NCI-H82 (cell line): ENCODE measurements around the gene RAI1.

Experiments
- DNase-seq: peaks from one replicate; lab custom pipeline; 2025; lab: John Stamatoyannopoulos, UW

Gene RAI1

DNA sequence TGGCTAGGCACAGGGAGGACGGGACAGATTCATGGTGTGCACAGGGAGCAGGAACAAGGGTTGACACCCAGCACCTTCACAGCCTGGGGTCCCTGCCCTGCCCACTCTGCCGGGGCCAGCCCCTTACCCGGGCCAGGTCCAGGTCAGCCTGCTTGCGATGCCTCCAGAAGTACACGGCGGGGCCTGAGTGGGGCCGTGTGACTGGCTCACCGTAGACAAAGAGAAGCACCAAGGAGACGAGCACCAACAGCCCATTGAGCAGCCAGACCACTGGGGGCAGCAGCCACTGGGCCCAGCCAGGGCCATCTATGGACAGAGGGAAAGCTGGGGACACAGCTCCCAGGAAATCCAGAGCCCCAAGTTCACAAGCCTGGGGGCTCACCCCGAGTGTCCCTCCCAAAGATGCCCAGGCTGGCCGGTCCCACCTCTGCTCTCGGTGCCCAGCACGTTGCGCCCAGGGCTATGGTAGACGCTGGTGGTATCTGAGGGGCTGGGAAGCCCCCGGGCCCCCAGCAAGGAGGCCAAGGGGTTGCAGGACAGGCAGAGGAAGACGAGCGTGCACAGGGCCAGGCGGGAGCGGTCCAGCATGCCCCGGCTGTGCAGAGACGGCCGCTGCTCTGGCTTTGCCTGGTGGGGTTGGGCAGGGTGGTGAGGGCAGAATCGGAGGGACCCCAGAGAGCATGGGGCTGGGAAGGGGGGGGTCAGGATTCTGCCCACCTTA is 135.7 kb downstream of the RAI1 start:
- DNase-seq = no peak

- DNase-seq = no peak
These were observed 136.3 kb downstream of the RAI1 start for GRCh38 chr17:17817552-17817947.

GRCh38 chr17:17818088-17818526 is 136.8 kb downstream of the RAI1 start:
- DNase-seq = peak; percentile 86

DNA sequence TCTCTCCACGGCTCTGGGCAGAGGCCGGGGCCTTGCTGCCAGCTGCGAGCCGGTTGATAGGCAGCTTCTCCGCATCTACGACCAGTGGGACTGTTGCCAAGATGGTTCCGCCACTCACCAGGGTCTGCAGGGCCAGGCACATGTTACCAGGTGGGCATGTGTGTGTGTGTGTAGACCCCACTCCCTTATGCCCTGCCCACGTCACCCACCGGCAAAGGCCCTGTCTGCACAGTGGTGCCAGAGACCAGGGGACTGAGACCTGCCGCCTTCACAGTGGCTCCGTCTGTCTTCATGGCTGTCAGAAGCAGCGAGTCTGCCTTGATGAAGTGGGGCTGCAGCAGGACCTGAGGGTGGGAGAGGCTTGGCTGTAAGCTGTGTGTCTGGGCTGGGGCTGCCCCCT is 137.9 kb downstream of the RAI1 start:
- no peak for DNase-seq

GRCh38 chr17:17819561-17819995 is 138.3 kb downstream of the RAI1 start:
- DNase-seq = no peak

- DNase-seq = no peak
These were observed 138.8 kb downstream of the RAI1 start for GRCh38 chr17:17820046-17820445.

- no peak for DNase-seq
These were observed 139.4 kb downstream of the RAI1 start for GRCh38 chr17:17820463-17821158.

GRCh38 chr17:17822189-17822588 is 140.9 kb downstream of the RAI1 start:
- DNase-seq = no peak

- DNase-seq = no peak
These were observed 141.4 kb downstream of the RAI1 start for GRCh38 chr17:17822616-17823015.

GRCh38 chr17:17823433-17824118 is 142.3 kb downstream of the RAI1 start:
- peak; percentile 95 for DNase-seq

DNA sequence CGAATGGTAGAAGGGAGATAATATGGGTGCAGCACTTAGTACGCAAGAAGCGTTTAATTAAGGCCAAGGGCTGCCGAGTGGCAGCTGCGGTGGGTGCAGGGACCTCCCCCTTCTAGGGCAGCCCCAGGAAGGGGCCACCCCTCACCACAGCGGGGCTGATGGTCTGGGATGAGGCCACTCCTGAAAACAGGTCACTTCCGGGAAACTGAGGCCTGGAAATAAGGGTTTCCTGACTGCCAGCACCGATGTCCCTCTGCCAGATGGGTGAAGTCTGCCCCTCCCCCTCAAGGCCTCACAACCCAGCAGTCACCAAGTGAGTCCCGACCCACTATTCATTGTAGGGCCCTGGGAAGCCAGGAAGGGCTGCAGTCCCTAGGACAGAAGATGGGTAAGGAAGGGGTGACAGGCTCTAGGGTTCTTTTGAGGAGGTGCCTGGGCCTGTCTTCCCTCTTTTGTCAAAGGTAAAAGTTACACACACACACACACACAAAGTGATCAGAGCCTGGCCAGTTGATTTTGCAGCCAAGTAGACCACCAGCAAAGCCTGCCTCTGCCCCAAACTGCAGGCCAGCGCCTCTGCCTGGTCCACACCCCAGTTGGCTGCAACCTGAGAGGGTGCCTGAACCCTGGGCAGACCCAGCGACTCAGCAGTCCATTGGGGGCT is 143.0 kb downstream of the RAI1 start:
- DNase-seq = peak; percentile 93

DNA sequence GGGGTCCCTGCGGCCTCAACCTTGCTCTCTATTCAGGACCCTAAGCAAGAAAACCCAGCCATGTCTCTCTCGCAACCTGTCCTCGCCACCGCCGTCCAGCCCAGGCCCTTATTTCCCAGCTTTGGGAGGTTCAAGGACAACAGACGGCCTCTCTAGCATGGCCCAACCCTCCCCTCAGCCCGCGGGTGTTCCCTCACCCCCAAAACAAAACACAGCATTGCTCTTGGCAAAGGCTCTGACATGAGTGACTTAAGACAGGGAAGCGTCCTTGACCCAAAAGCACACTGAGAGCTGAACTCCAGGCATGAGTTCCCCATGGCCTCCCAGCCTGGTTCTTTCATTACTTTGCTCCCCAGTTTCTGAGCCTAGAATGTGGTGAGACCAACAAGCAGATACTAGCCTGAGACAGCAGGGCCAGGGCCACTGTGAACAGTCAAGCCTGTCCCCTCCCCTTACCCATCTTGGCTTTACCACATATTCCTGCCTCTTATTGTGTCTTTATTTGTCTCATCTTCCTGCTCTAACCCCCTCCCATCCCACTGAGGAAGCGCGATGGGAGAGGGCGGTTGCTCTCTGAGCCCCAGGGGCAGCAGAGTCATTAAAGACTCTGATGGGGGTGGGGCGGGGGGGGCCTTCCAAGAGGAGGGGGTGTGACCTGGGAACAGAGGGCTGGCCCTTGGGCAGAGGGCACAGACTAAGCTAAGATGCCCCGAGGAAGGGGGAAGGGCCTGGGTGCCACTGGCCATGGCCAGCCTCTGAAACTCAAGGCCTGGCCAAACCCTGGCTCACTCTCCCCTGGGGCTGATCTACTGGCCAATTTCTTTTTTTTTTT is 143.7 kb downstream of the RAI1 start:
- DNase-seq = peak; percentile 58

DNA sequence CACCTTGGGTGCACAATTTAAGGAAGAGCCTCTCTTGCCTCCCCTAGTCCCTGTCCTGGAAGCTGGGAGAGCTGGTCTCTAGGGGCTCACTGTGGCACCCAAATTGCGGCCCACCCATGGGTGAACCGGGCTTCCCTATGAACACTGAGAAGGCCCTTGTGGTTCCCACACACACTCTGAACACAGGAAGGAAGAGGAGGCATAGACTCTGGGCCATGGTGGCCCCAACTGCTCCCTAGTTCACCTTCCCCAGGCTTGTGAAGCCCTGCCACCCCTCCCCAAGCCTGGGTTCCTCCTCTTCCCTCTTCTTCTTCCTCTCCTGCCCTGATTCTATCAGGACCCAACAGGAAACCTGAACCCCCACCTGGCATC is 145.1 kb downstream of the RAI1 start:
- no peak for DNase-seq

DNA sequence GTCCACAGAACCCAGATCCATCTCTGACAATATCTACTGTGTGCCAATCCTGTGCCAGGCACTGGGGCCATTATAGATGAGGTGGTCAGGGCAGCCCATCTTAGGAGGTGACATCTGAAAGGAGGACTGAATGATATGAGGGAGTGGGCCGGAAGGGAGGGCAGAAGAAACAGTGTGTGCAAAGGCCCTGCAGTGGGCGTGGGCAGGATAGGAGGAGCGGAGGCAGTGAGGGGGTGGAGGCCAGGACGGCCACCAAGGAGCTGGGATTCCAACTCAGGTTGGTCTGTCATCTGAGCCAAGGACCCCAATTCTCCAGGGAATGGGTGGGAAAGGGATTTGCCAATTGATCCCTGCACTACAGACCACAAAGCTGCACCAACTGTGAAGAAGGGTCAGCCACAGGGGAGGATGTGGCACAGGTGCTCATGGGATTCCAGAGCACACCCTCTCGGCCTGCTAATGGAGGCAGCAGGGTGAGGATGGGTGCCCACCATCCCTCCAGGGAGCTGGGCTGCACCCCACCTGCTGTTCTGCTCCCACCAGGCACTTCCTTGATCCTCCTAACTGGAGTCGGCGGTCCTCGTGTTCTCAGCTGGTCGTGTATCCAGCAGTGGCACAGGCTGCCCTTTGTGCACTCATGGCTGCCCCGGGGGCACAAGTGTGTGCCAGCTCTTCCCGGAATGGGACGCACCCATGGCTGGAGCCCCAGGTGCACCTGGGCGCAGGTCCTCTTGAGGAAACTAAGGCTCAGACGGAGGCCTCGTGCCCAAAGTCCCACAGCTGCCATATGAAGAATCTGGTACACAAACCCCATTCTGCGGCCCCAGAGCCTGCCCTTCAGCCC is 145.9 kb downstream of the RAI1 start:
- DNase-seq = no peak

DNA sequence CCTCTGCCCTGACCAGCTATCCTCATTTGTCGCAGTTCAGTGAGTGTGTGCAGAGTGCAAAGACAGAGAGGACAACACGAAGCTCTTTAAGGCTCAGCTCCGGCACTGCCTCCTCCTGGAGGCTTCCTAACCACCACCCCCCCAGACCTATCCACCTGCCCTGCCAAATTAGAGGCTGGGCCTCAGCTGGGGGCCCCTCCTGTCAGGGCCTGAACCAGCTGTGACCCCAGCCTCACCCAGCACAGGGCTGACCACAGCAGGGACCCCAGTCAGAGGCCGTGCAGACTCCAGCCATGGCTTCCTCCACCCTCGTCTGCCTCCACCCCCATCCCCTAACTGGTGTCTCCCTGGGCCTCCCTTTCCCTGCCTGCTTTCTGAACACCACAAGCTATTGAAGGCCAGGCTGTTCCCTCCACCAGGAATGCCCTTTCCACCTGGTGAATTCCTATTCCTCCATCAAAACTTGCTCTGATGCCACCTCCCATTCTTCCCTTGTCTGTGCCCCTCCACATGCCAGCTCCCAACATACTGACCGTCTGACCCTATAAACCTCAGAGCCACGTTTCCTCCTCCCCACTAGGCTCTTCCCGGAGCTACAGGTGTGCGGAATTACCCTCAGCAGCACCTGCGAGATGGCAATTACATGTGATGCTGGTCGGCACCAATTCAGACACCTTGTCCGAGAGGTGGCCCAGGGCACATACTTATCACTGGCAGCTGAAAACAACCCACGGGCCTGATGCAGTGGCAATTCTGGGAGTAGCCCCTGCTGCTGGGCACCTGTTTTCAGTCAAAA is 146.8 kb downstream of the RAI1 start:
- no peak for DNase-seq

- DNase-seq = no peak
These were observed 149.0 kb downstream of the RAI1 start for GRCh38 chr17:17830269-17830567.

DNA sequence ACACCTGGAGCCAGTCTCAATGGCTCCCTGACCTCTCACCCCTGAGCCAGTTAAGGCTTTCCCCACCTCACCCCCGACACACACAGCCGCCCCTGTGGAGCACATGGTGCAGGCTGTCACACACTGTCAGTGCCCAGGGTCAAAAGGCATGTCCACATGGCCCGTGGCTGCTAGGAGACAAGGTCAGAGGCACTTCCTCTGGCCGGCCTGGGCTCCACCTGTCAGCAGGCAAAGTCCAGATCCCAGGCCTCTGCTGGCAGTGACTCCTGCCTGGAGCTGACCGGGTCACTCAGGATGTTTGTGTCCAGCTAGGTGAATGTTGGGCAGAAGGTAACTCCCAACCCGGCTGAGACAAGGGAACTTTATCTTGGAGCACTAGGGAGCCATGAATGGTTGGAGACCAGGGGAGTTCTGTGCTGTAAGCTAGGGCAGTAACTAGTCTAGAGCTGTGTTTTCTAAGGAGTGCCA is 149.5 kb downstream of the RAI1 start:
- DNase-seq = no peak

GRCh38 chr17:17831208-17832031 is 150.2 kb downstream of the RAI1 start:
- peak; percentile 88 for DNase-seq

DNA sequence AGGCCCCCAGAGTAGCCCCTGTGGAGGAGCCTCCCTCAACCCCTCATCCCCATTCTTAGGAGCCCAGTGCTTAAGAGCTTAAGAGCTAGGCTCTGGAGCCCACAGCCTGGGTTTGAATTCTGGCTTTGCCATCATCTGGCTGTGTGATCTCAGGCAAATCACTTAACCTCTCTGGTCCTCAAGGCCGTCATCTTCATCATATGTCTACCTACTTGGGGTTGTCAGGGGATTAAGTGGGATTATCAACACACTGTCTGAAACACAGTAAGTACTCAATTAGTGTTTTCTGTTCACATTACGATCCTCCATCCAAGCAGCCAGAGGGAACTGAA is 150.7 kb downstream of the RAI1 start:
- peak; percentile 88 for DNase-seq
